Endometrial microvascular endothelial cells (primary cell): ENCODE measurements around the gene LRP6. TPM values are rescaled to one million over a fixed set of nuclear protein-coding genes. Genes with fewer than 3 reads are reported as not detected.

Source experiments
- in situ Hi-C: cut with HindIII; loops from 2 replicates; pipeline ENCODE4 v1.10.0; 2017; ENCODE audit warnings: low sequenced_read_pairs, low pct_unique_long_range_greater_than_20kb; ENCODE audit errors: inconsistent ontology term
- total RNA-seq: library from RNA; depleted of rRNA; stranded (reverse); fragments of >200 nt; gene quantifications from one replicate; pipeline ENCODE4 v1.2.3, GENCODE V29; 2015; ENCODE audit errors: inconsistent ontology term

LRP6 gene
- total RNA-seq, 1 donor from 2014 or later: 10.7 TPM

DNA sequence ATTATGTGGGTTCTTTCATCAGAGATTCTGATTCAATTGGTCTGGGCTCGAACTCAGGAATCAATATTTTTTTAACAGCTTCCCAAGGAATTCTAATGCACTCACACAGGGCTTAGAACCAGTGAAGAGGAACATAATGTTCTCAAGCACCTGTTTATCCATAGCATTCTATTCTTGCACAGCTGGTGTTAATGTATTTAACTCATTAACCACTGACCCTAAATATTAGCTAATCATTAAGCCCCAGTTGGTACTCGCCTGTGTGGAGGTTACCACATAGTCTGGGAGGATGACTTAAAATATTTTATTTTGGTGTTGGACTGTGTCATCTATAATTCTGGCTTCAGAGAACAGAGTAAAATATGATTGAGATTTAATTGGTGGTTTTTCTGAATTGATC is 45.3 kb downstream of the LRP6 start:
- in situ Hi-C loops: no loop called here

DNA sequence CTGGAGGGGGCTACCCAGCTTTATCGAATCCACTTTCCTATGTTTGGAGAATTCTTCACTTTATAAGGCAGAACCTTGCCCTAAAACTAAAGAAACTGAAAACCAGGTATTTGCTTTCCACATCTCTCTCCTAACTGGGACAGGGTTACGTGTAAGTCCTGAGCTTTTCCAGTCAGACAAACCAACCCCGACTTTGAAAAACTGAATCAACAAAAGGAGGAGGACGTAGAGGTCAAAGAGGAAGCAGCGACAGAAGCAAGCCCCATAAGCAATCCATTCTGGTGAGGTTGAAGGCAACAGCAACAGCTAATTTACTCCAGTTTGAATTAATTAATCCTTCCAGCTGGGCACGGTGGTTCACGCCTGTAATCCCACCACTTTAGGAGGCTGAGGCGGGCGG is 47.2 kb downstream of the LRP6 start:
- in situ Hi-C loops: no loop called here

DNA sequence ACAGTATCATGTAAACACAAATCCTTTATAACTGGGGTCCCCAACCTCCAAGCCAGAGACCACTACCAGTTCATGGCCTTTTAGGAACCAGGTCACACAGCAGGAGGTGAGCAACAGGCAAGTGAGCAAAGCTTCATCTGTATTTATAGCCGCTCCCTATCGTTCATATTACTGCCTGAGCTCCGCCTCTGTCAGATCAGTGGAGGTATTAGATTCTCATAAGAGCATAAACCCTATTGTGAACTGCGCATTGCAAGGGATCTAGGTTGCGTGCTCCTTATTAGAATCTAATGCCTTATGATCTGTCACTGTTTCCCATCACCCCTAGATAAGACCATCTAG is 49.9 kb downstream of the LRP6 start:
- in situ Hi-C loops: no loop called here

DNA sequence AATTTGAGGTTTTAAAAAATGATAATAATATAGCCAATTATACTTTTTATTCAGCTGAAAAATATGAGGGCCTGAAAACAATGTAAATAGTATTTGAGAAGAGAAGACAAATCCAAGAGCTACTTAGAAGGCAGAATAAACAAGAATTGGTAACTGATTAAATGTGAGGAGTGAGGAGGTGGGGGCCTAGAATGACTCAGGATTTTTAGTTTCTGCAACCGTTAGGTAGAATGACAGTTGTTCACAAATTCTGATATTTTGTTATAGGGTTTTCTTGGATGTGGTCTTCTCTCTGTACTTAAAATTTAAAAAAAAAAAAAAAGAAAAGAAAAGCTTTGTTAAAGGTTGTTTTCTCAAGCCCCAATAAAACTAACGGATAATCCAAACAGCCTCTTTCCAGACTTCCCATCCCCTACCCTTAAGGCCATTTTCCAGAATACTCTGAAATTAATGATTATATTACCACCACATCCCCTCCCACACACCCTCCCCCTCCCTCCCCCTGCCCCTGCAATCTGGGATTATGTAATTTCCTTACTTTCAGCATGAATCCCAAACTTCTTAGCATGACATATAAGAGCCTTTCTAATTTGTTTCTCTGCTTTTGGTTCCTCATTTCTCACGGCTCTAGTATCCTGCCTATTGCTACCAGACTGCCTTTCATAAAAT is 50.4 kb downstream of the LRP6 start:
- in situ Hi-C loops: no loop called here

DNA sequence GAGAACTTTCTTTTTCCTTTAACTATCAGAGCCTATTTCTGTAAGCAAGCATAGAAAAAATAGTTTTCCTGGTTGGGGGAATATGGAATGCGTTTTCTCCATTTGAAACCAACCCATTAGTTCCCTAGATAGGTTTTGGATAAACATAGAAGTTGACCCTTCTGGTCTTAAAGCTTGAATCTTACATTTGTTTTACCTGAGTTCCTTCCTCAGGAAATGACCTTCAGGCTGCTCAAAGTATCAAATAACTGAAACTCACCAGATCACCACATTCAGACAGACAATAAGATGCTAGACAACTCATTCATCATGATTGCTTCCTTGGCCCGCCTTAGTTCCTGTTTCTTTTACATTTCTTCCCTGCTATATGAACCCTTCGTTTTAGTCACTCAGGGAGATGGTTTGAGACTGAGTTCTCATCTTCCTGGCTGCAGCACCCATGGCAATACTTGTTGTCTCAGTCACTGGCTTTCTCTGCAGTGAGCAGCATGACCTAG is 52.2 kb downstream of the LRP6 start:
- in situ Hi-C loops: no loop called here

DNA sequence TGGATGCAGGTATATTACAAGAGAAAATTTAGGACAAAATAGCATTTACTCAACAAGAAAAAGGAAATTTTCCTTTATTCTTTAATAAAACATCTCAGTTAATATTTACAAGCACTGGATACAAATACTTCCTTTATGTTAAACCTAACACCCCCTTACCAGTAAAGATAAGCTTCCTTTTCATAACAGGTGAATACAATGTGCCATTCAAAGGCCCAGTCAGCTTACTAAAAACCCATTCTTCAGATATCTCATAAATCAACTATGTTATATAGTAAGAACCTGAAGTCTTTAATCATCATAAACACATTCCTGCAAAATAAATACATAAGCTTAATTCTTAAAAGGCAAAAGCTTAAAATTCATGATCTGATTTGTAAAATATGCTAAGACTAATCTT is 52.6 kb downstream of the LRP6 start:
- in situ Hi-C loops: no loop called here

DNA sequence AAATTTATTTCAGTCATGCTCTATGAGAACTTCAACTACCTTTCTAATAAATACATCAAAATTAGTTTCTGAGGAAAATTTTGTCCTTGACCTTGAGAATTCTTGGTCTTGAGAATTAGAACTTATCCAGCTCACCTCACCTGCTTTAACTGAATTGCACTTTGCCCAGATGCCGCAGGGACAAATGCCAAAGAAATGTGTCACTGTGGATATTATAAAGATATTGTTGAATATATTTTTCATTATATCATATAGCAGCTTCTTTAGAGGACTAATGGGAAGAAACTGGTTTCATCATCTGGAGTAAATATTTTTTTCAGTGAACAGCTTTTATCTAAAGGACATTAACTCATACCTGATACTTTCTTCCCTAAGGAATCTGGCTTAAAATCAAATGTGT is 54.1 kb downstream of the LRP6 start:
- in situ Hi-C loops: no loop called here

DNA sequence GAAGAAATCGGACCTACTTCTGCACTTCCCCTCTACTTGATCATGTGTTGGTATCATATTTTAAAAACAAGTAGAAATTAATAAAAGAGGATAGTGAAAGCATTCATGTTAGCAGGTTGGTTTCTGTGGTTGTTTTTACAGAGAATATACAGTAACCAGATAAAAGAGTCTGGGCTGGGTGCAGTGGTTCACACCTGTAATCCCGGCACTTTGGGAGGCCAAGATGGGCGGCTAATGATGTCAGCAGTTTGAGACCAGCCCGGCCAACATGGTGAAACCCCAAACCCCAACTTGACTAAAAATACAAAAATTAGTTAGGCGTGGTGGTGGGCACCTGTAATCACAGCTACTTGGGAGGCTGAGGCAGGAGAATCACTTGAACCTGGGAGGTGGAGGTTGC is 55.9 kb downstream of the LRP6 start:
- in situ Hi-C loops: no loop called here

DNA sequence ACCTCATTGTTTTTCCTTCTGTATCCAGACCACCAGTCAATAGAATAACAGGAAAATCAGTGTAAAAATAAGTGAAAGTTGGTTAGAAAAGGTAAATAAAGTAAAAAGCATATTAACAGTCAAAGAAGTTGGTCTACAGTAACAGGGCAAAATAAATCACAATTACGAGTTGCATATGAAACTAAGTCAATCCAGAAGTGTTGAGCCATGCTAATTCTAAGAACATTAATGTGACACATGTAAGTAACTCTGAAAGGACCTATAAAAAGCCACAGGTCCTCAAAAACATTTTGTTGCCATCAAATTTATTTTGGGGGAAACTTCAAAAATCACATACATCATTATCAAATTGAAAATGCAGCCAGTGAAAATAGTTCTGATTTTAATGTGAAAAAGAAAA is 56.4 kb downstream of the LRP6 start:
- in situ Hi-C loops: no loop called here

DNA sequence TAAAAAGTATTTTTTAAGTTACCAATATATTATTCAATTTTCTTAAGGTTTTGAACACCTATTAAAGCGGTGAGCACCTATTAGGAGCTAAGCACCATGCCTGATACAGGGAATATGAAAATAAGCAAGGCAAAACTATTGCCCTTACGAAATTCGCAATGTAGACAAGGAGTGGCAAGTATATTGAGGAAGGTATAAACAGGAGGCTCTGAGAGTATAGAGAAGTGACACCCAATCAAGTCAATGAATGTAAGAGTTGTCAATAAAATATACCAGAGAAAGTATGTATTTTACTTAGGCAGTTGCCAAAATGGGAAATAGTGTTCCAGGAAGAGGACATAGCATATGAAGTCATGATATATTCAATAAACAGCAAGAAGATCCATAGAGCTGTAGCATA is 57.2 kb downstream of the LRP6 start:
- in situ Hi-C loops: no loop called here

DNA sequence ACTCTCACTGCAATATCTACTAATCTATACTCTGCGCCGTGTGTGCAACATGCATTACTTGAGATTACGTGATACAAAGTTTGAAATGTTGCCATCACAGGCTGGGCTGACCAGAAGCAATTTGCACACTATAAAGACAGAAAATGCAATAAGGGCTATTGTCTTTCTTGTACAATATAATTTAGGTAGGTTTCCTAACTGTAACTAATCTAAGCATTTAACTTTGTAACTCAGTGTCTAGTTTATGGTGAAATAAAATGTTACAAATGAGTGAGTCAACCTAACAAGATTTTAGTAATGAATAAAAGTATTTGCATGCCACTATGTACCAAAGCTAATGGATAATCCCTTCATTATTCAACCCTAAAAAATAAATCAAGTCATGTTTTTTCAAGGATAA is 57.8 kb downstream of the LRP6 start:
- in situ Hi-C loops: no loop called here

DNA sequence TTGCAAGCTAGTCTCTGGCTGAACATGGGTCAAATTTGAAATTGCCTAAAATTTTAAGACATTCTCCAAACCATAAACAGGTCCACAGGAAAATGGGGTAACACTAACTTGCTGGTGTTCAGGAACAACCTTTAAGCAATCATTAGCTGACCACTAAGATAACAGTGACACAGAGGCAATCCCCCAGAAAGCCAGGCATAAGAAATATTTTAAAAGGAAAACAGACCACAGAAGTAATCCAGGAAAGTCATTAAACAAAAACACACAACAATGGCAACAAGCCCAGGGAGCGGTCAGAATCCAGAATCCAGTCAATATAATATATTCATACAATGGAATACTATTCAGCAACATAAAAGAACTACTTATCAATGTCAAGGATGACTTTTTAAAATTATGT is 59.1 kb downstream of the LRP6 start:
- in situ Hi-C loops: no loop called here

DNA sequence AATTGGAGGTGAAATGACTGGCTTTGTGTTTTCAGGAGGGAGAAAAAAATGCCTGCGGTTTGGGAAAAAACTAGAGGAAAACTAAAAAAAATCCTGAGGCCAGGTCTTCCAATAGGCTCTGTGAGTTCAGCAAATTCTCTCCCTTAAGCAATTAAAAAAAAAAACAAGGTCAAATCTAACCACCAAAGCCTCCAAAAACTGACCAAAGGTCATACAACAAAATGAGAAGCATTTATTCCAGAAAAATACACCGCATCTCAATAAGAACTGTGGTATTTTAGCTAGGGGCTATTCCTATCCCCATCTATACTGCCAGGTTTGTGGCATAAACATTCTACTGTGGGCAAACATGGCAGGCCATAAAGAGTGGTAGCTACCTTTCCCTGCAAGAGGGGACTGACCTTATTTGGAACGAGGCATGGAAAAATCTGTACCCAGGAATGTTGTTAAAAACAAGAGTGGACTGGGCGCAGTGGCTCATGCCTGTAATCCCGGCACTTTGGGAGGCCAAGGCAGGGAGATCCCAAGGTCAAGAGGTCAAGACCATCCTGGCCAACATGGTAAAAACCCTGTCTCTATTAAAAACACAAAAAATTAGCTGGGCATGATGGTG is 60.0 kb downstream of the LRP6 start:
- in situ Hi-C loops: no loop called here

DNA sequence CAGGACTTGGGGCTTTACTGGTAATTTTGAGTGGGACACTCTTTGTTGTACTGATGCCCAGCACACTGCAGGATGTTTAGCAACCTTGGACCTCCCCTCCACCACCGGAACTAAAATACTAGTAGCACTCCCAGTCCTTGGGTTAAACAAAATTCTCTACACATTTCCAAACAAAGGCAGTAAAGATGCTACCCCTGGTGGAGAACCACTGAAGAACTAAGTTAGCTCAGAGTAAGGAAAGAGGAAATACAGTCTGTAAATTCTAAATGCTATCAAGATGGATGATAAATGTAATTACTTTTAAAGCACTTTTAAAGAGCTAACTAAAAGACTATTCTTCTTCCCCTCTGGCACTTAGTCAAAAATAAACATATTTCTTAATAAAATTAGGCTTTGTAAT is 64.1 kb downstream of the LRP6 start:
- in situ Hi-C loops: no loop called here

DNA sequence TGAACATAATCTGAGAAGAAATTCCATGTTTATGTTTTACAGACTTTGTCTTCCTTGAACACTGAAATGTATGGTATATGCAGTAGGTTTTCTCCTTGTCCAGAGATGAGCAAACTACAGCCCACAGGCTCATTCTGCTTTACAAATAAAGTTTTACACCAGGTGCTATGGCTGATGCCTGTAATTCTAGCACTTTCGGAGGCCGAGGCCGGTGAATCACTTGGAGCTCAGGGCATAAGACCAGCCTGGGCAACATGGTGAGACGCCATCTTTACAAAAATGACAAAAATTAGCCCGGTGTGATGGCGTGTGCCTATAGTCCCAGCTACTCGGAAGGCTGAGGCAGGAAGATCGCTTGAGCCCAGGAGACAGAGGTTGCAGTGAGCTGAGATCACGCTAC is 64.7 kb downstream of the LRP6 start:
- in situ Hi-C loops: no loop called here

DNA sequence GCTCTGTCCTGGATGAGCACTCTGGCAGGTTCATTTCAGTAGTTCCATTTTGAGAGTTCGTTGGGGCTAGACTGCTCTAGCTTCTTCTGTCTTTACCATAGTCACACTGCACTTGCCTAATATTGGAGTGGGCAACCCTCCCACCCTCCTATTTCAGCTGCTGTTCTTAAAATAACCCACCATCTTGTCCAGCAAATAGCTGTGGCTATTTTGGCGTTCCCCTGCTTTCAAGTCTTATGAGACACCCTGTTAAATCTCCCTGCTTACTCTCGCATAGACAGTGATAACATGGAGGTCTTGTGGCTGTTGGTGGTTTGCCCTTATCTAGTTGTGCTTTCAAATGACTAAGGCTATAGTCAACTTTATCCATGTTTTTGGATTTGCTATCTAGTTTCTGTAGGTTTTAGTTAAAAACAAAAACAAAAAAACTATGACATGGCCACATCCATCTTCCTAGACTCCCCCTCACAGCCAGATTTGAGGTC is 65.5 kb downstream of the LRP6 start:
- in situ Hi-C loops: no loop called here

DNA sequence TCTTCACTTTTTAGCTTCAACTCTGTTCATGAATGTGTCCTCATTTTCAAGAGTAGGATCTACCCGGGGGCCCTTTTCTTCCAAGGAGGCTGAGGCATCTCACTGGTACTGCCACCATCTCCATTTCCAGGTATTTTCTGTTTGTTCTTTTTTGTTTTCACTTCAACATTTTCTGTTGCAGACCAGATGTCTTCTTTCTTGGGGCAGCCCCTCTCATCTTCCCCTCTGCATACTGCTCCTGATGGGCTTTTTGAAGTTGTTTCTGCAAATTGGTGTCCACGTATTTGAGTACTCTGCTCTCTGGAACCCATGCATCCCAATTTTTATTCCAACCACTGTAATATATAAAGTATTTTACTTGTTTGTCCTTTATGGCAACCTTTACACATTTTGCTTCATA is 66.5 kb downstream of the LRP6 start:
- in situ Hi-C loops: no loop called here

DNA sequence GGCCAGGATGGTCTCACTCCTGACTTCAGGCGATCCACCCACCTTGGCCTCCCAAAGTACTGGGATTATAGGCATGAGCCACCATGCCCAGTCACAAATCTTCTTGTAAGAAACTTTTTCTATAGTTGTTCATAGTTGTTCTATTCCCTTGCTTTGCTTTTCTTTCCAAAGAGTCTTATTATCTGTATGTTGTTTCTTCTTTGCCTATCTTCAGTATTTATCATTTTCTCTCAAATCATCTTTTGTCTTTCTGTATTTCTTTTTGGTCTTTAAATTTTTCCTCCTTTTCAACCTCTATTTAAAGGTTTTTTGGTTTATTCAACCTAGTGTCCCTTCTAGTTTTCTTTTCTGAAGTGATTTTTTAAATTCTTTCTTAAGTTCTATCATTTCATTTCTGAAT is 68.7 kb downstream of the LRP6 start:
- in situ Hi-C loops: no loop called here

DNA sequence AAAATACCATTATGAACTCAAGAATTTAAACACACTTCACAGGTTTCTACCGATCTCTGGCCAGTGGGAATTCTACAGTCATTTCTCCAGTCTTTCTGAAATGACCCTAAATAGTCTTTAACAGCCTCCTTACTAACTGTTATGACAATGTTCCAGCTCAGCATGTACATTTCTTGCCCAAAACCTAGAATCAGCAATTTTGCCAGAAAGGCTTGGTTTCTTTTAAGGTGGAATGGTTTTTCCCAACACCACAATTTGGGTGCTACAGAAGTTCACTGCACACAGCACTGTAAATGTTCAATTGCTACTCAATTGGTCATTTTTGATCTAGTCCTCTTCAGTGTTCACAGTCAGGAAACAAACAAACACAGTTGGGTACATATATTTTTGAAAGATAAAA is 69.7 kb downstream of the LRP6 start:
- in situ Hi-C loops: no loop called here

DNA sequence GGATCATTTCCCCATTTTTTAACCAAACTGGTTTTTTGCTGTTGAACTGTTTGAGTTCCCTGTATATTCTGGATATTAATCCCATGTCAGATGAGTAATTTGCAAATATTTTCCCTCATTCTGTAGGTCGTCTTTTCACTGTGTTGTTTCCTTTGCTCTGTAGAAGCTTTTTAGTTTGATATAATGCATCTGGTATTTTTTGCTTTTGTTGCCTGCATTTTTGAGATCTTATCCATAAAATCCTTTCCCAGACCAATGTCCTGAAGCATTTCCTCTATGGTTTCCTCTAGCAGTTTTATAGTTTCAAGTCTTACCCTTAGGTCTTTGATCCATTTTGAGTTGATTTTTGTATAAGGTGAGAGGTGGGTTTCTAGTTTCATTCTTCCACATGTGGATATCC is 71.3 kb downstream of the LRP6 start:
- in situ Hi-C loops: no loop called here

DNA sequence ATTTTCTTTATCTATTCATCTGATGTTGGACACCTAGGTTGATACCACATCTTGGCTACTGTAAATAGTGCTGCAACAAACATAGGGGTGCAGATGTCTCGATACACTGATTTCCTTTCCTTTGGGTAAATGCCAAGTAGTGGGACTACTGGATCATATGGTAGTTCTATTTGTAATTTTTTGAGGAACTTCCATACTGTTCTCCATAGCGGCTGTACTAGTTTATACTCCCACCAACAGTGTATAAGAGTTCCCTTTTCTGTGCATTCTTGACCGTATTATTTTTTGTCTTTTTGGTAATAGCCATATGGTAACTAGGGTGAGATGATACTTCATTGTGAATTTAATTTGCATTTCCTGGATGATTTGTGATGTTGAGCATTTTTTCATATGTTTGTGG is 71.8 kb downstream of the LRP6 start:
- in situ Hi-C loops: no loop called here
